Measurements from ENCODE around the gene ALPP. TPM values are rescaled to one million over a fixed set of nuclear protein-coding genes. Genes with fewer than 3 reads are reported as not detected.

ALPP gene
- total RNA-seq, 1 donor from 2014 or later: not detected

GRCh38 chr2:232345251-232345650, 33.3 kb upstream of the ALPP start:
- Histone ChIP-seq H3K27ac (no peak overlapping the region), H3K27me3 (peaks cover 4% of the 10 kb centered on the region), H3K36me3 (no peaks in the 10 kb centered on the region), H3K9me3 (no peaks in the 10 kb centered on the region), H3K4me3 (no peak overlapping the region), H3K4me1 (no peaks in the 10 kb centered on the region)
- intact Hi-C loops (cut with DNase I): no loop called here
- DNase-seq (ENCODE audit: extremely low spot score in 2 of 2): no peak
- TF ChIP-seq POLR2AphosphoS5 (IDR thresholded peaks at IDR 0.05; ENCODE audit: insufficient read depth in 1 of 2, low read depth in 1 of 2) (no peak), CTCF (IDR thresholded peaks at IDR 0.05) (no peak), POLR2A (IDR thresholded peaks at IDR 0.05) (no peak)

- TF ChIP-seq POLR2AphosphoS5 (IDR thresholded peaks at IDR 0.05; ENCODE audit: insufficient read depth in 1 of 2, low read depth in 1 of 2) (no peak), CTCF (IDR thresholded peaks at IDR 0.05) (no peak), POLR2A (IDR thresholded peaks at IDR 0.05) (no peak)
- Histone ChIP-seq H3K4me1 (peaks cover 19% of the 10 kb centered on the region), H3K4me3 (no peak overlapping the region), H3K27ac (no peak overlapping the region), H3K9me3 (no peaks in the 10 kb centered on the region), H3K36me3 (no peaks in the 10 kb centered on the region), H3K27me3 (peaks cover 7% of the 10 kb centered on the region)
- intact Hi-C loops (cut with DNase I): no loop called here
- DNase-seq (ENCODE audit: extremely low spot score in 2 of 2): no peak
Measured at GRCh38 chr2:232347369-232347768, 31.2 kb upstream of the ALPP start.

GRCh38 chr2:232348936-232349335, 29.6 kb upstream of the ALPP start:
- Histone ChIP-seq H3K27me3 (peaks cover 7% of the 10 kb centered on the region), H3K27ac (no peak overlapping the region), H3K4me3 (no peak overlapping the region), H3K9me3 (no peaks in the 10 kb centered on the region), H3K4me1 (peaks cover 20% of the 10 kb centered on the region), H3K36me3 (no peaks in the 10 kb centered on the region)
- no peak for DNase-seq (ENCODE audit: extremely low spot score in 2 of 2)
- intact Hi-C loops (cut with DNase I): no loop called here
- no peak for TF ChIP-seq POLR2A (IDR thresholded peaks at IDR 0.05)
- TF ChIP-seq CTCF (IDR thresholded peaks at IDR 0.05): no peak
- TF ChIP-seq POLR2AphosphoS5 (IDR thresholded peaks at IDR 0.05; ENCODE audit: insufficient read depth in 1 of 2, low read depth in 1 of 2): no peak

GRCh38 chr2:232349546-232349945, 29.0 kb upstream of the ALPP start:
- no peak for TF ChIP-seq CTCF (IDR thresholded peaks at IDR 0.05)
- no peak for TF ChIP-seq POLR2A (IDR thresholded peaks at IDR 0.05)
- TF ChIP-seq POLR2AphosphoS5 (IDR thresholded peaks at IDR 0.05; ENCODE audit: insufficient read depth in 1 of 2, low read depth in 1 of 2): no peak
- intact Hi-C loops (cut with DNase I): no loop called here

GRCh38 chr2:232349946-232350635, 28.5 kb upstream of the ALPP start:
- Histone ChIP-seq H3K27me3 (peaks cover 7% of the 10 kb centered on the region), H3K27ac (no peak overlapping the region), H3K36me3 (no peaks in the 10 kb centered on the region), H3K9me3 (no peaks in the 10 kb centered on the region), H3K4me3 (no peak overlapping the region), H3K4me1 (peaks cover 20% of the 10 kb centered on the region)
- intact Hi-C loops (cut with DNase I): no loop called here
- TF ChIP-seq POLR2AphosphoS5 (IDR thresholded peaks at IDR 0.05; ENCODE audit: insufficient read depth in 1 of 2, low read depth in 1 of 2): no peak
- no peak for TF ChIP-seq CTCF (IDR thresholded peaks at IDR 0.05)
- TF ChIP-seq POLR2A (IDR thresholded peaks at IDR 0.05): no peak
- DNase-seq (ENCODE audit: extremely low spot score in 2 of 2): no peak

More at GRCh38 chr2:232349546-232349945, 29.0 kb upstream of the ALPP start:
- DNase-seq (ENCODE audit: extremely low spot score in 2 of 2): no peak
- H3K36me3 ChIP-seq: no peaks in the 10 kb centered on the region
- H3K27me3 ChIP-seq: peaks cover 7% of the 10 kb centered on the region
- H3K27ac ChIP-seq: no peak overlapping the region
- no peaks in the 10 kb centered on the region for H3K9me3 ChIP-seq
- no peak overlapping the region for H3K4me3 ChIP-seq
- peaks cover 20% of the 10 kb centered on the region for H3K4me1 ChIP-seq

Measured in vagina (tissue), 2 donors.